GM04504 (cell line): ENCODE data around the gene TMEM208.

Experiments
- DNase-seq: peaks from one replicate; pipeline ENCODE4 v3.0.0-alpha.2; 2012; ENCODE audit warnings: low read depth

Gene TMEM208

DNA sequence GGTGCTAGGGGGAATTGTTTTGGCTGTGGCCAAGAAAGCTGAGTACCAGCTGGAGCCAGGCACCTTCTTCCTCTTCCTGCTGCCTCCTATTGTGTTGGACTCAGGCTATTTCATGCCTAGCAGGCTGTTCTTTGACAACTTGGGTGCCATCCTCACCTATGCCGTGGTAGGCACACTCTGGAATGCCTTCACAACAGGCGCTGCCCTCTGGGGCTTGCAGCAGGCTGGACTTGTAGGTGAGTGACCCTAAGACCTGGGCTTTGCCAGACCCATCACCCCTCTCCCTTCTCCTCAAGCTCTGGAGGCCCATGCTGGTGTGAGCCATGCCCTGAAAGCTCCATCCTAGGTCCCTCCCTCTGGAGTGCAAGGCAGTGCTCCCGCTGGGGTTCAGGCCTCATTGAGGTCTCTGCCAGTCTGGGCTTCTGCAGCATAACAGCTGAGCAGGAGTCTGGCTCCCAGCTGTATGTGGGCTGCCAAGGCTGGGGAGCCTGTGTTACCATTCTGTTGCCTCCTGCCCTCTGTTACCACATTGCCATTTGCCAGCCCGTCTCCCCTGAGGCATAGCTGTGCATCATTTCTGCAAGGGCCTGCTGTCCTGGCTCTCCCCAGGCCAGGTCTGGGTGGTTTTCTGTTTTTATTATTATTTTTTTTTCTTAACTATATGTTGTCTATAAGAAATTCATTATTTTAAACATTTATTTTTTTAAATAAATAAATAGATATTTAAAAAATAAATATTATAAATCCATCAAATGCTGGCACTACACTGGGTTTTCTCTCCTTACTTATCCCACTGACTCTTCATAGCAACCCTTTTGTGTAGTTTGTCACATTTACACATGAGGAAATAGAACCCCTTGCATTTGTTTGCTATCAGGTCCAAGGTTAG lies 25.9 kb downstream of the TMEM208 start:
- DNase-seq, result no peak

DNA sequence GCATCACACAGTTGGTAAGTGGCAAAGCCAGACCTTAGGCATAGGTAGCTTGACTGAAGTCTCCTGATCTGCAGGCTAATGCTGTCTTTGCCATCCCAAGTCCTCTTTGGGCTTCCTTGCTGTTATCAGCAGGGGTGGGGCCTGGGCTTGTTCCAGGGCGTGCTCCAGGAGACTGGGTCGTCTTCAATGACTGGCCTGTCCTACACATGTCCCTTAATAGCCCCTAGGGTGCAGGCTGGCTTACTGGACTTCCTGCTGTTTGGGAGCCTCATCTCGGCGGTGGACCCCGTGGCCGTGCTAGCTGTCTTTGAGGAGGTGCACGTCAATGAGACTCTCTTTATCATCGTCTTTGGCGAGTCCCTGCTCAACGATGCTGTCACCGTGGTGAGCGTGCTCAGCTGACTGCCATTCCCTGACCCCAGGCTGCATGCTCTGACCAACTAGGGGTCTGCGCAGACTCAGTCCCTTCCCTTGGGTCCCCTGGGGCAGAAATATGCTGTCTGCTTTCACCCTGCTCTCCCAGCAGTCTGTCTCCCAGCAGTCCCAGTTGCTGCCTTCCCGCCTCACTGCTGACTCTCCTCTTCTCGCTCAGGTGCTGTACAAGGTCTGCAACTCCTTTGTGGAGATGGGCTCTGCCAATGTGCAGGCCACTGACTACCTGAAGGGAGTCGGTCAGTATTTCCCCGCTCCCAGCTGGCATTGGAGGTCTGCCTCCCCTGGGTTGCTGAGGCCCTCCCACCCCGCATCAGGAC lies 28.0 kb downstream of the TMEM208 start:
- DNase-seq, result no peak

DNA sequence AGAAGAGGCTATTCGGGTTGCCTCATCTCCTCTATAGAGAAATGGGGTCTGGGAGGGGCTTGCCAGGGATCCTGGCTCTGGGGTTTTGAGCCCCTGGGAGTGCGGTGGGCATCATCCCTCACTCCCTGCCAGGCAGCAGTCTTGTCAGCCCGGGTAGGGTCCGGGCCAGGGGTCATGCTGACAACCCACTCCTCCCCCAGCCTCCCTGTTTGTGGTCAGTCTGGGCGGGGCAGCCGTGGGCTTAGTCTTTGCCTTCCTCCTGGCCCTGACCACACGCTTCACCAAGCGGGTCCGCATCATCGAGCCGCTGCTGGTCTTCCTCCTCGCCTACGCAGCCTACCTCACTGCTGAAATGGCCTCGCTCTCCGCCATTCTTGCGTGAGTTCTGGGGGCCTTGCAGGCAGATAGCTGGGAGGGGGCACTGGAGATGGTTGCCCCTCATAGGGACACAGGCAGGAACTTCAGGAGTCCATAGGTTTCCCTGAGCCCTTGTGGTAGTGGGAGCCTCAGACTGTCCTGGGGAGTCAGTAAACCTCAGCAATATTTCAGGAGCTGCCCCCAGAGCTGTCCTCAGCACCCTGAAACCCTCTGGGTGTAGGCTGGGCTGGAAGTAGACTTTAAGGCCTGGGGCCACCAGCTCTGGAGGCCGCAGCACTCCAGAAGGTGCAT lies 28.8 kb downstream of the TMEM208 start:
- no peak for DNase-seq

DNA sequence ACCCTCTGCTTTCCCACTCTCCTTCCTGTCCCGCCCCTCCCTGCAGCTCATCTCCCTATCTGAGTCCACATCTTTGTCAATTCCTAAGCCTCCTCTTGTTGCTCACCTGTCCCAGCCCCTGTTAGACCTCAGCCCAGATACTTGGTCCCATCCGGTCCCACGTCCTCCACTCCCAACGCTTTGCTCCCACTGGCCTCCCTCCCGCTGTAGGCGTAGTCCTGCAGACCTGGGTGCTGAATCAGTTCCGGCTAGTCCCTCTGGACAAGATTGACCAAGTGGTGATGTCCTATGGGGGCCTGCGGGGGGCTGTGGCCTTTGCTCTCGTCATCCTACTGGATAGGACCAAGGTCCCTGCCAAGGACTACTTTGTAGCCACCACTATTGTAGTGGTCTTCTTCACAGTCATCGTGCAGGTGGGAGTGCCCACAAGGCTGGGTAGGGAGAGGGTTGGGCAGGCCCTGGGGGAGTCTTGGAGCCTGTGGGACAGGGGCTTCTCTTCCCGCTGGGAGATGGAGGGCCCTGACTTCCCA lies 29.8 kb downstream of the TMEM208 start:
- no peak for DNase-seq

DNA sequence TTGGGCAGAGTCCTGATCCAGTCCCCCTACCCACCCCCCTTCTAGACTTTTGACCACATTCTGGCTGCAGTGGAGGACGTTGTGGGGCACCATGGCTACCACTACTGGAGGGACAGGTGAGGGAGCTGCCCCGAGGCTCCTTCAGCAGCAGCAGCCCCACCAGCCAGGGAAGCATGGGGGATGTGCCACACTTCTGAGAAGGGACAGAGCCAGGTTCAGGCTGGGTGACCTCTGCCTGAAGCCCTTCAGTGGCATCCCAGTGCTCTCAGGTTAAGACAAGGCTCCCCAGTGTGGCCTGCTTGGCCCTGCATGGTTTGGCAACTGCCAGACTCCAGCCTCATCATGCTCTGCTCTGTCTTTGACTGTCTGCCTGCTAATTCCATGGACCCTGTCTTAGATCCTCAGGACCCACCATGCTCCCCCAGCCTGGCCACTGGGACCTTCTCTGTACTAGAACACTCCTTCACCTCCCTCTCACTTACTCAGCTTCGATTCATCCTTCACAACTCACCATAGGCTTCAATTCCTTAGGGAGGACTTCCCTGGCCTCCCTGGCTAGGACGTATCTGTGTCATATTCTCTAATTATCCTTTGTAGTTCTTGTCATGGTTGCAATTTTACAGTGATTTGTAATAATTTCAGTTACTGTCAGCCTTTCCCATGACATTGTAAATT lies 30.7 kb downstream of the TMEM208 start:
- DNase-seq, result no peak

DNA sequence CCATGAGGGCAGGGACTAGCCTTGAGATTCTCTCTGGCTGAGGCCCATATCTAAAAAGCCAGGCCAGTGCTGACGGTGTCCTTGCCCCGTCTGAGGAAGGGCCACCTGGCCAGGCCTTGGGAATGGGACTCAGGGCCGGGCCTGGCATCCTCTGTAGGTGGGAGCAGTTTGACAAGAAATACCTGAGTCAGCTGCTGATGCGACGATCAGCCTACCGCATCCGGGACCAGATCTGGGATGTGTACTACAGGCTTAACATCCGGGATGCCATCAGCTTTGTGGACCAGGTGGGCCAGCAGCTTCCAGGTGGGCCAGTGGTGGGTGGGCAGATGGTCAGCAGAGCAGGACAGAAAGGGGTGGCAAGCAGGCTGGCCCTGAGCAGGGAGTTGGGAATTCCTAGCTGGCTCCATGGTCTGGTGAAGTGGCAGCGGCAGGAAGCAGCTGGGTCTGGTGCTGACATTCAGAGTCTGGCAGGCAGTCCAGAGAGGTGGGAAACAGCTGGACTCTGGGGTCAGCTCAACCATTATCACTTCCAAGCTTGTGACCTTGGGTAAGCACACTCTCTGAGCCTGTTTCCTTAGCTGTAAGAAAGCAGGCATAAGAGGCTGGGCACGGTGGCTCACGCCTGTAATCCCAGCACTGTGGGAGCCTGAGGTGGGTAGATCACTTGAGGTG lies 31.4 kb downstream of the TMEM208 start:
- DNase-seq, result no peak

DNA sequence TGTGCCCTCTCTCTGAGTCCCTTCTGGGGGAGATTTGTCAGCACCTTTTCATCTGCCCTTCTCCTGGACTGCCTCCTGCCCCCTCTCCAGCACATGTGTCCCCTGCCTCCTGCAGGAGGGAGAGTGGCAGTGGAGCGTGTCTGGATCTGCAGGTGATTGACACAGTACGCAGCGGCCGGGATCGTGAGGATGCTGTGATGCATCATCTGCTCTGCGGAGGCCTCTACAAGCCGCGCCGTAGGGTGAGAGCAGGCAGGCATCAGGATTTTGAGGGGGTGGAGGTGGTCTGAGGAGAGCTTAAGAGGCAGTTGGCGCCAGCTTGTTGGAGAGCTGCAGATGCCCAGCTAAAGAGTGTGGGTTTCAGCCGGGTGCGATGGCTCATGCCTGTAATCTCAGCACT lies 32.8 kb downstream of the TMEM208 start:
- DNase-seq, result no peak

- no peak for DNase-seq
Observed at GRCh38 chr16:67260426-67261063, 33.6 kb downstream of the TMEM208 start.

- no peak for DNase-seq
Observed at GRCh38 chr16:67263201-67263600, 36.3 kb downstream of the TMEM208 start.

- no peak for DNase-seq
Observed at GRCh38 chr16:67264277-67264676, 37.3 kb downstream of the TMEM208 start.

DNA sequence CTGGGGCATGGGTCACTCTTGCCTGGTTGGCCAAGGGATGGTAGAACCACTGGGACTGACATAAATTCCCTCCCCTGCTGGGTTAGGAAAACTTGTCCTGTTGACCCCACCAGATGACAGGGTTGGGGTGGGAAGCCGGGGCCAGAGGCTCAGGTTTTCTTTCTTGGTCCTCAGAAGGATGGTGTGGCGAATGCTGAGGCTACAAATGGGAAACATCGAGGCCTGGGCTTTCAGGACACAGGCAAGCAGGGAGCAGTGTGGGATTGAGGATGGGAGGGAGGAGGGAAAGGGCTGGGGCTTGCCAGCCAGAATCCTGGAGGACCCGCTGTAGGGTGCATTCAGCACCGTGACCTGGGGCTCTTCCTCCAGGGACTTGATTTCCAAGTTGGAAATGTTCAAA lies 37.9 kb downstream of the TMEM208 start:
- no peak for DNase-seq

DNA sequence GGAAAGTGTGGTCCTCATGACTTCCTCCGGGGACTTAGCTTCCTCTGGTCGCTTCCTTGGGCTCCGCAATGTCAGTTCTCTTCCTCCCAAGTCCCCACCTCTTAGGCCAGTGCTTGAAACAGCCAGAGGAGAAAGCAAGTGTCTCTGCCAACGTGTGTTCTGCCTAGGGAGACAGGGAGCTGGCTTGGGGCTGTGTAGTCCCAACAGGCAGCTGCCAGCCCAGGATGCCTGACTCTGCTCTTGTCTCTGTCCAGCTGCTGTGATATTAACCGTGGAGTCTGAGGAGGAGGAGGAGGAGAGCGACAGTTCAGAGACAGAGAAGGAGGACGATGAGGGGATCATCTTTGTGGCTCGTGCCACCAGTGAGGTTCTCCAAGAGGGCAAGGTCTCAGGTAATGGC lies 38.9 kb downstream of the TMEM208 start:
- DNase-seq, result no peak

- peak; percentile 86 for DNase-seq
Observed at GRCh38 chr16:67268136-67268579, 41.2 kb downstream of the TMEM208 start.

GRCh38 chr16:67269766-67270165 lies 42.8 kb downstream of the TMEM208 start:
- DNase-seq, result no peak

GRCh38 chr16:67270931-67271338 lies 44.0 kb downstream of the TMEM208 start:
- DNase-seq, result no peak

DNA sequence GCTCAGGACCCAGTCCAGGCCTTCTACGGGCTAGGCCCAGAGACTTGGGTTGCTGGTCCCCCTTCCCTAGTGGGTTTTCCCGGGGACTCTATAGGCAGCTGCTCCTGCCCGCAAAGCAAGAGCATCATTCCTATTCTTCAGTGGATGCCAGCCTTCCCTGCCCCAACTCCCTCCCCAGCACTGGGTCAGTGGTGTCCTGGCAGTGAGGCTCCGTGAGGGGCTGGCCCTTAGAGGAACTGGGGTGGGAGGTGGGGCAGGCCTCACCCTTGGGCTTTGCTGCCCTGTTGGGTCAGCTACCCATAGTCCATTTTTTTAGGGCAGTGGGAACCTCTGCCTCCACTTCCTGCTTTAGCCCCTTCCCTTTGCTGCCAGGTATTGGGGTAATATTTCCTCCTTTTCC lies 44.5 kb downstream of the TMEM208 start:
- DNase-seq, result no peak

DNA sequence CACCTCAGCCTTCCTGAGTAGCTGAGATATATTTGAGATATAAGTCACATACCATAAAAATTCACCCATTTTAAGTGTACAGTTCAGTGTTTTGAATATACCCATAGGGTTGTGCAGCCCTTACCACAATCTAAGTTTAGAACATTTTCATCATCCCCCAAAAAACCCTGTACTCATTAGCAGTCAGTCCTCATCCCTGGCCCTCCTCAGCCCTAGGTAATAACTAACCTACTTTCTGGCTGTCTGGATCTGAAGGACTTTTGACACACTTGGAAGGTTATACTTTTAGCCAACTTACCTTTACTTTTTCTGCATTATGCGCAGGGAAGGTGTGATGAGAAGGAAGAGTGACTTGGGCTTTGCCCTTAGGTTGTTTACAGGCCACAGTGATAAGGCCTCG lies 48.4 kb downstream of the TMEM208 start:
- DNase-seq, result no peak

DNA sequence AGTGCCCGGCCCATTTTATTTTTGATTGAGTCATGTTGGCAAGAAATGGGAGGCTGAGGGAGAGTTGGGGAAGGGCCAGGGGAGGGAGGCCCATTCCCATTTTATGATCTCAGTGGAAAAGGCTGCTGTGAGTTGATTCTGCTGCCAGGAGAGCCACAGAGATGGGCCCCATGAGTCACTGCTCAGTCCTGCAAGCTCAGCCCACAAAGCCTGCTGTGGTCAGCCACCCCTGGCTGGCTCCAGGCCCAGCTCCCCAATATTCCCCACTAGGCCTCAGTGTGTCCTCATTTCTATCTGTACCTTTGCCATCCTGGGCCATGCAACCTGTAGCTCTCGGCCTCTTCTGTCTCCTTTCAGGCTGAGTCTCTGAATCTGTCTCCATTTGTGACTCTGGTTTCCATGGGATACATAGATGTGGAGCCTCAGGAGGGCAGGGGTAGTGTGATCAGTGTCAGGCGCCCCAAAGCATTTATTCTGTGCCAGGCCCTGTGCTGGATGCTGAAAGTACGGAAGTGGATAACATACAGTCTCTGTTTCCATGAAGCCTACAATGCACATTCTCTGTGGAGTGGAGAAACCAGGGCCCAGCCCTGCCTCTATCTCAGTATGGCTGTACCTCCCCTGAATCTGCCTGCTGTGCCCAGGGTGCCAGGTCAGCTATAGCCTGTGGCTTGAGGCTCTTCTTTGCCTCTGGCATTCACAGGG lies 50.5 kb downstream of the TMEM208 start:
- DNase-seq, result peak; percentile 98

GRCh38 chr16:67277999-67278772 lies 51.3 kb downstream of the TMEM208 start:
- DNase-seq, result peak; percentile 80
